Gastroesophageal sphincter (tissue), 4 donors: ENCODE results near the gene CACNA1C. TPM values are rescaled to one million over a fixed set of nuclear protein-coding genes. Genes with fewer than 3 reads are reported as not detected.

Experiments used
- ATAC-seq: fragments of 150-250 bp; one replicate; pipeline ENCODE4 v1.9.1; 2016; ENCODE audit warnings: mild to moderate bottlenecking, moderate library complexity
- H3K27ac ChIP-seq, 4 donors: fragments of 200-600 bp; sonication (generic) in 3 of 4; 1 replicate in 3 of 4; 2 replicates in 1 of 4; pipeline ENCODE4 v1.5.1; 2016 to 2019
- H3K27me3 ChIP-seq: fragments of 200-600 bp; sonication (generic); one replicate; pipeline ENCODE4 v1.5.1; 2019
- H3K36me3 ChIP-seq, 2 donors: fragments of 200-600 bp; sonication (generic); one replicate each; pipeline ENCODE4 v1.5.1; 2019; ENCODE audit warnings: control low read depth in 1 of 2
- H3K4me1 ChIP-seq, 3 donors: fragments of 200-600 bp; sonication (generic); 1 replicate in 2 of 3; 2 replicates in 1 of 3; pipeline ENCODE4 v1.5.1; 2016 to 2019; ENCODE audit warnings: control low read depth in 2 of 3
- H3K4me3 ChIP-seq, 2 donors: fragments of 200-600 bp; sonication (generic); one replicate each; pipeline ENCODE4 v1.5.1; 2019; ENCODE audit warnings: mild to moderate bottlenecking in 1 of 2, moderate library complexity in 1 of 2
- H3K9me3 ChIP-seq, 3 donors: fragments of 200-600 bp; sonication (generic); one replicate each; pipeline ENCODE4 v1.5.1; 2017 to 2019; ENCODE audit warnings: control low read depth in 2 of 3
- EP300 ChIP-seq: sonication (generic); formaldehyde crosslinking; IDR thresholded peaks from one replicate; pipeline ENCODE4 v1.6.1; 2017; ENCODE audit warnings: antibody characterized with exemption, mild to moderate bottlenecking
- POLR2A ChIP-seq, 2 donors: fragments of 450-650 bp; IDR thresholded peaks; one replicate each; pipeline ENCODE4 v1.6.1; 2017; ENCODE audit warnings: antibody characterized with exemption in 2 of 2, mild to moderate bottlenecking in 2 of 2, moderate library complexity in 1 of 2
- POLR2AphosphoS5 ChIP-seq: sonication (generic); formaldehyde crosslinking; IDR thresholded peaks from one replicate; pipeline ENCODE4 v1.6.1; 2017; ENCODE audit warnings: antibody characterized with exemption
- WGBS, 2 donors: methylation state at CpG; one replicate each; pipeline ENCODE4 v1.1.5; 2018; ENCODE audit warnings: low coverage in 1 of 2; 5-methylcytosine and 5-hydroxymethylcytosine counted together
- total RNA-seq, 4 donors: library from RNA; depleted of rRNA; stranded (reverse); fragments of >200 nt; gene quantifications; one replicate each; pipeline ENCODE4 v1.1.0, GENCODE V29; 2016
- TF ChIP-seq, protein P1 (sequence below), 4 experiments: fragments of 200-600 bp in 2 of 4; fragments of 450-650 bp in 2 of 4; sonication (generic) in 1 of 4; IDR thresholded peaks; one replicate each; pipeline ENCODE4 v1.5.1; 2017 to 2019; ENCODE audit warnings: antibody characterized with exemption in 4 of 4, mild to moderate bottlenecking in 2 of 4, moderate library complexity in 2 of 4

CACNA1C gene
- total RNA-seq, 4 donors from 2014 or later, result 22.9 to 96.2 (median 41.4) TPM

- Histone ChIP-seq H3K27ac (no peak overlapping the region), H3K36me3 (peaks cover 0 to 100% of the 10 kb centered on the region in 2 donors), H3K4me3 (no peak overlapping the region), H3K9me3 (peaks cover 0 to 17% (median 0%) of the 10 kb centered on the region in 3 donors), H3K4me1 (no peaks in the 10 kb centered on the region), H3K27me3 (no peaks in the 10 kb centered on the region)
- TF ChIP-seq POLR2A (IDR thresholded peaks at IDR 0.05), result no peak
- TF ChIP-seq EP300, result no peak
- TF ChIP-seq, protein P1, sequence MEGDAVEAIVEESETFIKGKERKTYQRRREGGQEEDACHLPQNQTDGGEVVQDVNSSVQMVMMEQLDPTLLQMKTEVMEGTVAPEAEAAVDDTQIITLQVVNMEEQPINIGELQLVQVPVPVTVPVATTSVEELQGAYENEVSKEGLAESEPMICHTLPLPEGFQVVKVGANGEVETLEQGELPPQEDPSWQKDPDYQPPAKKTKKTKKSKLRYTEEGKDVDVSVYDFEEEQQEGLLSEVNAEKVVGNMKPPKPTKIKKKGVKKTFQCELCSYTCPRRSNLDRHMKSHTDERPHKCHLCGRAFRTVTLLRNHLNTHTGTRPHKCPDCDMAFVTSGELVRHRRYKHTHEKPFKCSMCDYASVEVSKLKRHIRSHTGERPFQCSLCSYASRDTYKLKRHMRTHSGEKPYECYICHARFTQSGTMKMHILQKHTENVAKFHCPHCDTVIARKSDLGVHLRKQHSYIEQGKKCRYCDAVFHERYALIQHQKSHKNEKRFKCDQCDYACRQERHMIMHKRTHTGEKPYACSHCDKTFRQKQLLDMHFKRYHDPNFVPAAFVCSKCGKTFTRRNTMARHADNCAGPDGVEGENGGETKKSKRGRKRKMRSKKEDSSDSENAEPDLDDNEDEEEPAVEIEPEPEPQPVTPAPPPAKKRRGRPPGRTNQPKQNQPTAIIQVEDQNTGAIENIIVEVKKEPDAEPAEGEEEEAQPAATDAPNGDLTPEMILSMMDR (IDR thresholded peaks at IDR 0.05), result no peak
- no peak for TF ChIP-seq POLR2AphosphoS5
- WGBS, 2 donors, result 95 to 100% methylated on average over 5 of the region's 5 CpGs
- no peak for ATAC-seq
Observed at GRCh38 chr12:2593045-2593444, 540.3 kb downstream of the CACNA1C start.

- H3K27me3 ChIP-seq, result no peaks in the 10 kb centered on the region
- peaks cover 0 to 100% of the 10 kb centered on the region in 2 donors for H3K36me3 ChIP-seq
- 93 to 95% methylated on average over 3 to 6 of the region's 6 CpGs for WGBS, 2 donors
- H3K27ac ChIP-seq, result no peak overlapping the region
- H3K9me3 ChIP-seq, result peaks cover 0 to 16% (median 0%) of the 10 kb centered on the region in 3 donors
- no peak overlapping the region for H3K4me3 ChIP-seq
- no peaks in the 10 kb centered on the region for H3K4me1 ChIP-seq
- no peak for TF ChIP-seq POLR2A (IDR thresholded peaks at IDR 0.05)
- TF ChIP-seq, protein P1 (IDR thresholded peaks at IDR 0.05), result no peak
- TF ChIP-seq POLR2AphosphoS5, result no peak
- TF ChIP-seq EP300, result no peak
- ATAC-seq, result no peak
Observed at GRCh38 chr12:2596441-2596840, 543.7 kb downstream of the CACNA1C start.

GRCh38 chr12:2605301-2605700 lies 552.5 kb downstream of the CACNA1C start:
- Histone ChIP-seq H3K4me1 (no peaks in the 10 kb centered on the region), H3K36me3 (peaks cover 0 to 94% of the 10 kb centered on the region in 2 donors), H3K27me3 (no peaks in the 10 kb centered on the region), H3K9me3 (no peaks in the 10 kb centered on the region), H3K27ac (no peak overlapping the region), H3K4me3 (no peak overlapping the region)
- no peak for TF ChIP-seq POLR2AphosphoS5
- no peak for TF ChIP-seq EP300
- TF ChIP-seq, protein P1 (IDR thresholded peaks at IDR 0.05), result no peak
- TF ChIP-seq POLR2A (IDR thresholded peaks at IDR 0.05), result no peak
- 85% methylated on average over 4 of the region's 8 CpGs; no CpG with 5 or more reads in 1 of the 2 donors for WGBS, 2 donors
- ATAC-seq, result no peak

- H3K27me3 ChIP-seq, result no peaks in the 10 kb centered on the region
- no peak overlapping the region for H3K27ac ChIP-seq
- H3K4me1 ChIP-seq, result no peaks in the 10 kb centered on the region
- TF ChIP-seq POLR2AphosphoS5 (no peak), POLR2A (IDR thresholded peaks at IDR 0.05) (no peak), EP300 (no peak)
- TF ChIP-seq, protein P1 (IDR thresholded peaks at IDR 0.05), result no peak
- WGBS, 2 donors, result 79 to 90% methylated on average over 3 to 10 of the region's 17 CpGs
- no peaks in the 10 kb centered on the region for H3K9me3 ChIP-seq
- no peak overlapping the region for H3K4me3 ChIP-seq
- ATAC-seq, result no peak
- H3K36me3 ChIP-seq, result peaks cover 0 to 93% of the 10 kb centered on the region in 2 donors
Observed at GRCh38 chr12:2606186-2606910, 553.6 kb downstream of the CACNA1C start.
